ENCODE data around the gene MYF5.

Gene MYF5

DNA sequence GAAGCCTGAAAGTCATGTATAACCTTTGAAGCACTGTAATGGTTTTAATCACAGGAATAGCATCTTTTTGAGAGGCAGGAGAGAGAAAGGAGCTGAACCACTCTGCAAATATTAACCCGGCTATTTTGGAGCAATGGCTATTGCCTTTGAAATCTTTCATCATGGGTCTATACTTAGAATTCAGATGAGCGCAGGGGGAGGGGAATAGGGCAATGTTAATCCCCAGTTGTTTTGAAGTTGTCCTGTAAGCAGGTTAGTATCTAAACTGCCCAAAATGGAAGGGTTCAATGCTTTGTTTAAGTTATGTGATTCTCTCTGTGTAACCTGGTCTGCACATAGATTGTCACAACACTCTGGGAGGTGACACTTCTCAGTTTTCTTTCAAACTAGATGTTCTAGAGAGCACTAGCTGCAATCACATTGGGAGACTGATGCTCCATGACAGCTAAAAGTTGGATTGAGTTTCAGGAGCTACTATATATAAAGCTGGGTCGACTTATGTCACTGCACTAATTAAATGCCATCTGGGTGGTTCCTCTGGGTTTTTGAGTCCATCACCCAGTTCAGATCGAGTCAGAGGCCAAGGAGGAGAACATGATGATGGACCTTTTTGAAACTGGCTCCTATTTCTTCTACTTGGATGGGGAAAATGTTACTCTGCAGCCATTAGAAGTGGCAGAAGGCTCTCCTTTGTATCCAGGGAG is 9.4 kb upstream of the MYF5 start, which contains the start of gene MYF6:
Gene MYF6 (plus strand): TSS at position 509 of the 704 bp plus-strand sequence. CDS start 86 bp downstream, at position 595.
- in situ Hi-C loops (cut with MboI; ENCODE audit: low sequenced_read_pairs), result no loop called here

GRCh38 chr12:80707830-80708258 is 8.9 kb upstream of the MYF5 start:
- in situ Hi-C loops (cut with MboI; ENCODE audit: low sequenced_read_pairs), result no loop called here

DNA sequence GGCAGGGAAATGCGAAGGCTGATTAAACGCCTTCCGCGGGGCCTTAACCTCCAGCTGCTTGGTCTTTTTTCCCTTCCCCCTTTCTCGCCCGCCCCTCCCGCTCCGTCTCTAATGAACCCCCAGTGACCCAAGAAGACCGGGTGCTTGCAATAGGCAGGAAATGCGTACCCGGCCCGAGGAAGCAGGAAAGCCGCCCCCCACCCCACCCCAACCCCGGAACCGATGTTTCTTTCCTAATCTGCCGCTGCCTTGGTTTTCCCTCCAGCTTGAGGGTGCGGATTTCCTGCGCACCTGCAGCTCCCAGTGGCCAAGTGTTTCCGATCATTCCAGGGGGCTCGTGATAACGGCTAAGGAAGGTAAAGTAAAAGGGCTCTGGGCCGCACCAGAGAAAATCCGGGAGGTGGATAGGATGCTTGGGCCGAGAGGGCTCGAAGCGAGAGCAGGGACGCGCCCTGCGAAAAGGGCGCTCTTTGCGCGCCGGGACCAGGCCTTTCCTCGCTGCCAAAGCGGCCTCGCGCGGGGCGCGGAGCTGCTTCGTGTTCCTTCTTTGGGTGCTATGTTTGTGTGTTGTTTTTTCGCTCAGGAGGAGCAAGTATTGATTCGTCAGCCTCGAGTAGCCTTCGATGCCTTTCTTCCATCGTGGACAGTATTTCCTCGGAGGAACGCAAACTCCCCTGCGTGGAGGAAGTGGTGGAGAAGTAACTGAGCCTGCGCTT is 8.3 kb upstream of the MYF5 start:
- in situ Hi-C loops (cut with MboI; ENCODE audit: low sequenced_read_pairs), result no loop called here

DNA sequence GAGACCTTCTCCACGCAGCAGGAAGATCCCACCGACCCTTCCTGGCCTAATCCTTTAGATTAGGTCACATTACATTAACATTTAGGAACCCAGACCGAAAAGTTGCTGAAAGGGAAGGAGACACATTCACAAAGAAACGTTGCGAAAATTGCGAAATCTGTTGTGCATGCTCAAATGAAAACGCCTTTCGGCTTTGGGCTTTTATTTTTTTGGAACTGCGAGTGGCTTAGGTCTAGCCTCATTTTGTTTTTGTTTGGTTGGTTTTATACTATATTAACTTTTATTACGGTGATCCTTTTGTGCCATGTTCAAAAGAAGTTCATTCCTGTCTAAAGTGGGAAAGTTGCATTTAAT is 7.8 kb upstream of the MYF5 start:
- in situ Hi-C loops (cut with MboI; ENCODE audit: low sequenced_read_pairs), result no loop called here

- in situ Hi-C loops (cut with MboI; ENCODE audit: low sequenced_read_pairs), result no loop called here
Observed at GRCh38 chr12:80709811-80710726, 6.6 kb upstream of the MYF5 start.

GRCh38 chr12:80710727-80711449 is 5.8 kb upstream of the MYF5 start:
- in situ Hi-C loops (cut with MboI; ENCODE audit: low sequenced_read_pairs), result no loop called here

- in situ Hi-C loops (cut with MboI; ENCODE audit: low sequenced_read_pairs), result no loop called here
Observed at GRCh38 chr12:80711866-80712265, 4.8 kb upstream of the MYF5 start.

GRCh38 chr12:80712866-80713265 is 3.8 kb upstream of the MYF5 start:
- in situ Hi-C loops (cut with MboI; ENCODE audit: low sequenced_read_pairs), result no loop called here

DNA sequence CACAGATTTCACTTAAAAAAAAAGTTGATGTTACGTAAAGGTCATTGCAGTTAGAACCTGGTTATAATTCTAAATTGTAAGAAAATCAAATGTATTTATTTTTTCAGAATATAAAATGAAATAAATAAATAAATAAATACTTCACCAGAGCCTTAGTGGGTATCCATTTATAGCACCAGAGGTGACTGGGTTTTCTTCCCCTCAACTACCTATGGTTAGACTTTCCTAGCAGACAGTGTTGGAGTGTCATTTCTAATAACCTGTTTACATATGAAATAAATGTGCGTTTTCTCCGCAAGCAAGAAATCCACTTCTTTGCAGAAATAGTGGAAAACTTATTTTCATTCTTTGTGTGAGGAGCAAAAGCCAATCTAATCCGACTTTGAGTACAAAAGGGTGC is 3.3 kb upstream of the MYF5 start:
- in situ Hi-C loops (cut with MboI; ENCODE audit: low sequenced_read_pairs), result no loop called here

- in situ Hi-C loops (cut with MboI; ENCODE audit: low sequenced_read_pairs), result no loop called here
Observed at GRCh38 chr12:80714055-80714454, 2.7 kb upstream of the MYF5 start.

GRCh38 chr12:80714846-80715245 is 1.9 kb upstream of the MYF5 start:
- in situ Hi-C loops (cut with MboI; ENCODE audit: low sequenced_read_pairs), result no loop called here

GRCh38 chr12:80715713-80716249 is 931 bp upstream of the MYF5 start:
- in situ Hi-C loops (cut with MboI; ENCODE audit: low sequenced_read_pairs), result no loop called here

GRCh38 chr12:80717856-80718255 is 1.1 kb downstream of the MYF5 start:
- in situ Hi-C loops (cut with MboI; ENCODE audit: low sequenced_read_pairs), result no loop called here

DNA sequence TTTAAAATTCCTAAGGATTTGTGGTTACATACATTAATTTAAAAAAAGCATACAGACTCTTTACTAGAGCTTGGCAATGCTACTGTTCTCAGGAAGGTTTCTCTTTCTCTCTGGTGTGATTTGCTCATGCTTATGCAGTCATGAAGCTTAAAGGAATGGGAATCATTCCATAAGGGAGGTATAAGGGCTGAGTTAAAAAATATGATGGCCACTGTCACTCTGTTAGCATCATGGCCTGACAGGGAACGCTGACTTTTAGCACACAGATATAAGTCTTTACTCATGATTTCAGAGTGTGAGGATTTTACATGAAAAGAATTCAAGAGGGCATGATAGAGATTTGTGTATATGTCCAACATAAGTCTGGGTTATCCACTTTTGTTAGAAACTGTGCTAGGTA is 3.8 kb downstream of the MYF5 start:
- in situ Hi-C loops (cut with MboI; ENCODE audit: low sequenced_read_pairs), result no loop called here

DNA sequence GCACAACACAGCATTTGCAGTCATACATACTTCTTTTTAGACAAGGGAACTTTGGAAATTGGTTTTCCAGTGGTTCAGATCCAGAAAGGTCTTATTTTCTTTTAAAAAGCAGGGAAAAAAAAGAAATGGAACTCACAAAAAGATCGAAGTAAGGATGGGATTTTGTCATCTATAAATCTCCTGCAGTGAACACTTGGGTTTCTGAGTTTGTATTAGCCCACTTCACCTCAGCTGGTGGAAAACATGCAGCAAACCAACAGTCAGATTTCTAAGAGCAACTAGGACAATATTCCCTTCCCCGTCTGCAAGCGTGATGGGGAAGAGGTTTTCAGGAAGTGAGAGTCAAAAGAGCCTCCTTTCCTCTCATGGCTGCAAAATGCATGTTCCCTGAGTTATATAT is 4.6 kb downstream of the MYF5 start:
- in situ Hi-C loops (cut with MboI; ENCODE audit: low sequenced_read_pairs), result no loop called here

DNA sequence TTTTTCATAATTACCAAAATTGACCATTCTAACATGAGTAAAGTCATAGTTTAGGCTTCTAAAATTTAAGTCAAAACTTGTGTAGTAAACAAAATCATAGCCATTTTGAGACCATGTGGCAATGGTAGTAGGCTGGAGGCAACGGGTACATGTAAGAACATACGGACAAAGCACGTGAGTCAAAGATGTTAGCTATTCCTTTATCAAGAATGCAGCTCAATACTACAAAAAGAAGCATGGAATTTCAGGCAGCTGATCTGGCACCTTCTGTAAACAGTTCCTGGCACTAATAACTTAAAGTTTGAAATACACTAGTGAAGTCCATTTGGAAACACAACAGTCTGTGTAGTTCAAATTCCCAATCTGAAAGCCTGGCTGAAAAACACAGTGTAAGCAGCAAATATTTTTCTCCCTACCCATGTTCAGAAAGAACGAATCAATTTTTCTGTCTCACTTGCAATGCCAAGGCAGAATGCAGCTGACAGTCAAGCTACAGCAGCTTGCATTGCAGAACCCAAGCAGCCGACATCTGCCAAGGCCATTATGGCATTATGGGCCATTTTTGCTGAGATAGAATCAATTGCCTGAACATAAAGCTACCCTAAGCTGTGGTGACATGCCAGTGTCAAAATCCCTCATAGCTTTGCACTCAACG is 29.3 kb downstream of the MYF5 start:
- in situ Hi-C loops (cut with MboI; ENCODE audit: low sequenced_read_pairs), result no loop called here

DNA sequence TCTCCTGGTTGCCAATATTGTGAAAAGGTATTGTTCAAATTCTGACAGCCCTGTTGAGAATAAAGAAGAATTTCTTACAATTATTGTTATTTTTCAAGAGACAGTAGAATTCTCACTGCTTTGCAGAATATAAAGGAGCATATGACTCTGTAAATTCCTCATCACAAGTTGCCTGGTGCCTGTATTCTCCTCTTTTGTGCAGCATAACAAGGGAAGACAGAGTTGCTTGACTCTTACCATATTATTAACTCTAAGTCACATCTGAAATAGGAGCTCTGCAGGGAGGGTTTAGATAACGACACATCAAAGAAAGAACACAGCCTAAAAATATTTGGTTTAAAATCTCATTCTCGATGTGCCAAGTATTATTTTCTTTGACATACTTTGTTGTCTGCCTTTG is 31.1 kb downstream of the MYF5 start:
- in situ Hi-C loops (cut with MboI; ENCODE audit: low sequenced_read_pairs), result no loop called here

DNA sequence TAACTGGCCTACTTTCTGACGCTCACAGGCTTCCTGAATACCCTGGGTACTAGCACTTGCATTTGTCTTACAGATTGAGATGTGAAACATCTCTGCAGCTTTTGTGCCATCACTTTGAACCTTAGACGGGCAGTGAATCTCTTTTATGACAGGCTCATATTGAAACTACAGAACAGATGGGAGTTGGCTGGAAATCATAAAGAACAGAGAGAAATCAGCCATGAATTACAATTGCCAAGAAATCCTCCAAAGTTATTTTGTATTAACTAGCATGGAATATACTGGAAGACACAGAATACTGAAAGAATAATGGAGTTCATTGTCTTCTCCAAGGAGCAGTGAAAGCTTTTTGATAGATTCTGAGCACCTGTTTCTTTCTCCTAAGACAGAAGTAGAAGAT is 32.7 kb downstream of the MYF5 start:
- in situ Hi-C loops (cut with MboI; ENCODE audit: low sequenced_read_pairs), result no loop called here

GRCh38 chr12:80752464-80752863 is 35.8 kb downstream of the MYF5 start:
- in situ Hi-C loops (cut with MboI; ENCODE audit: low sequenced_read_pairs), result no loop called here

- in situ Hi-C loops (cut with MboI; ENCODE audit: low sequenced_read_pairs), result no loop called here
Observed at GRCh38 chr12:80754274-80754673, 37.6 kb downstream of the MYF5 start.

Data from HL-60/S4 treated with retinoic acid at 250 ng/mL for 4 days and 3 days (cell line).